NCI-H446 (cell line): ENCODE data around the gene TCF7L1.
"Not testable (repeated sequence)": the region's sequence is repeated elsewhere in the genome, so short reads cannot be mapped to it uniquely, and the experiment has no call there.

Experiments
- DNase-seq, 2 experiments: peaks; one replicate each; lab custom pipeline; 2025; lab: John Stamatoyannopoulos, UW

TCF7L1 gene

DNA sequence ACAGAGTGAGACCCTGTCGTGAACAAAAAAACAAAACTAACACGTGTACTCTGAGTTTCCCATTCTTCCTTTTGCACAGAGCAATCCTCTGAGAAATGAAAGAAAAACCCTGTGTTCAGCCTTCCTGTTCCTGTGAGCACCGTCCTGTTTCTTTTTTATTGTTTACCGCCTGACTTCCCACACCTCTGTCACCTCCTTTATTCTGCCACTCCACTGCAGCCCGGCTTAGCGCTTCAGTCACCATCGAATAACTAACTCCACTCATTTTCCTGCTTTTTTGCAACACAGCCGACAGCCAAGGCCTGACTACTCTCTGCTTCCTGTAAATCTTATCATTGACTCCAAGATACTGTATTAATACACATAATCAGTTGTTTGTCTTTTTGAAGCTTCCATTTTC lies 153.7 kb downstream of the TCF7L1 start:
- DNase-seq, result no peak

DNA sequence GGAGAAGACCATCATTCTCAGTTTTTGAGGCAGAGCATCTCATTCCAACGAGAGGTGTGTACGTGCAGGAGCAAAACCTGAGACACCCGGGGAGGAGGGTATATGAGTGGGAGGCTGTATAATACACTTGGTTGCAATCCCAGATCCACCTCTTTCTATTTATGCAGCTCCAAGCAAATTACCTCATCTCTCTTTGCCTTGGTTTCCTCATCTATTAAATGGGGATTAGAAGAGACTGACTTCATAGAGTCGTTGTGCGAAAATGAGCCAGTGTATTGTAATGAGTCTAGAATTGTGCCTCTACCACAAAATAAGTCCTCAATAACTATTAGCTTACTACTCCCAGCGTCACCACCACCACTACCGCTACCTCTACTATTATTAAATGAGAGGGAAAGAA lies 154.5 kb downstream of the TCF7L1 start:
- DNase-seq, result no peak

DNA sequence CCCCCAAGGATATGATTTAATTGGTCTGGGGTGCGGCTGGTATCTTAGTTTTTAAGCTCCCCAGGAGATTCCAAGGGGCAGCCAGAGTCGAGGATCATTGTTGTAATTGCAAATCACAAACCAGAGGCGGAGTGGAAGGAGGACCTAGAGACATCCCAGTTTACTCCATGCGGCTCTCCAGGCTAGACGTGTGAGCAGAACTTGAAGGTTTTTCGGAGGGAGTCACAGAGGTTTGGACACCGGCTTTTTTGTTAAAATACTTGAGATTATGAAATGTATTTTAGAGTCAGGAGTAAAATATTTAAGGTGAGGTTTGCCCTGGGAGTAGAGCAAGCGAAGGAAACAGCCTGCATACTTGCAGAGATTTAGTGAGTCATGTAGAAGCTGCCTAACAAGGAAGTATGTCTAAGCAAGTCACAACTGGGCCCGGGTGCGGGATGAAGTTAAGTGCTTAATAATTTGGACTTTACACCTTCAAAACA lies 155.1 kb downstream of the TCF7L1 start:
- DNase-seq, result no peak

DNA sequence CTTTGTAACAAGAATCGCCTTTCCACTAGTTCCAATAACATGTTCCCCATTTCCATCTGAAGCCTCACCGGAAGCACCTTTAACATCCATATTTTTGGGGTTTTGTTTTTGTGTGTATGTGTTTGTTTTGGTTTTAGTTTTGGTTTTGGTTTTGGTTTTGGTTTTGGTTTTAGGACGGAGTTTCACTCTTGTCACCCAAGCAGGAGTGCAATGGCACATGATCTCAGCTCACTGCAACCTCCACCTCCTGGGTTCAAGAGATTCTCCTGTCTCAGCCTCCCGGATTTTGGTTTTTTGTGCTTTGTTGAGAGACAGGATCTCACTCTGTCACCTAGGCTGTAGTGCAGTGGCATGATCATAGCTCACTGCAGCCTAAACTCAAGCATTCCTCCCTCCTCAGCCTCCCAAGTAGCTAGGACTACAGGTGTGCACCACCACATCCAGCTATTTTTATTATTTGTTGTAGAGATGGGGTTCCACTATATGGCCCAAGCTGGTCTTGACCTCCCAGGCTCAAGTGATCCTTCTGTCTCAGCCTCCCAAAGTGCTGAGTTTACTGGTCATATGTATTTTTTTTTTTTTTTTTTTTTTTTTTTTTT lies 158.3 kb downstream of the TCF7L1 start:
- DNase-seq, result no peak

DNA sequence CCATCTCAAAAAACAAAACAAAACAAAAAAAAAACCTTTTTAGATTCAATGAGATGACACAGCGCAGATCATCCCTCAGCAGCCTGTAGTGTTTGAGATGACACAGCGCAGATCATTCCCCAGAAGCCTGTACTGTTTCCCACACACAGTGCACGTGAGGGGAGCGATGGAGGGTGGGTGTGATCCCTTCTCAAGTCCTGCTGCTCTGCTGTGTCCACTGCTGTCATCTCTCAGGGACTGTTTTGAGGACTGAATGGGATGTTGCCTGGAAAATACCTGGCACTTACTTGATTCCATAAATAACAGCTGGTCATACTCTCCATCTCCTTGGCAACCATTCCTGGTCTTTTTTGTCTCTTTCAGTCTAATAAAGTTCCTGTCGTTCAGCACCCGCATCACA lies 168.9 kb downstream of the TCF7L1 start:
- no peak for DNase-seq

DNA sequence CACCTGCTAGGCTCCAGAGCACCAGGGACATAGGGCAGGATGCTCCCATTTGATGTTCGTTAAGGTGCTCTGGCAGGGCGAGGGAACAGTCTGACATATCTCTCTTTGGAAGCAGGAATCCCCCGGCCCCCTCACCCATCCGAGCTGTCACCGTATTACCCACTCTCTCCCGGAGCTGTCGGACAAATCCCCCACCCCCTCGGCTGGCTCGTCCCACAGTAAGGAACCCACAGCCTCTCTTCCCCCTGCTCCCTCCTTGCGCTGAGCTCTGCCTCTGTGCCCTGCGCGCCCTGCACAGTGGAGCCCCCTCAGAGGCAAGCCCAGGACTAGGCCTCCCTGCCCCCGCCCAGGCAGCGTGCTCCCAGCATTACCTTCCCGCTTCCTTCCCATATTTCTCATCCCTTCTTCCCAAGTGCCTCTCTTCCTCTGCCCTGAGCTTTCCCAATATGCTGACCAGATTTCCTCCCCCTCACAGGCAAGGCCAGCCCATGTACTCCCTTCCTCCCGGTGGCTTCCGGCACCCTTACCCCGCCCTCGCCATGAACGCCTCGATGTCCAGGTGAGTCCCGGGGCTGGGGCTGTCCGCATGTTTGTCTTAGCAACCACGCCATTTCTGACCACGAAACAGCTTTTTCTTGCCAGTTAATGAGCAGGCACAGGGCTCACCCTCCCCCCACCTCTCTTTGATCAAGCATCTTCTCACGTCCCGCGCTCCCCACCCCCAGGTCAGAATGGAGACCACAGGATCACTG lies 170.8 kb downstream of the TCF7L1 start:
- no peak for DNase-seq

DNA sequence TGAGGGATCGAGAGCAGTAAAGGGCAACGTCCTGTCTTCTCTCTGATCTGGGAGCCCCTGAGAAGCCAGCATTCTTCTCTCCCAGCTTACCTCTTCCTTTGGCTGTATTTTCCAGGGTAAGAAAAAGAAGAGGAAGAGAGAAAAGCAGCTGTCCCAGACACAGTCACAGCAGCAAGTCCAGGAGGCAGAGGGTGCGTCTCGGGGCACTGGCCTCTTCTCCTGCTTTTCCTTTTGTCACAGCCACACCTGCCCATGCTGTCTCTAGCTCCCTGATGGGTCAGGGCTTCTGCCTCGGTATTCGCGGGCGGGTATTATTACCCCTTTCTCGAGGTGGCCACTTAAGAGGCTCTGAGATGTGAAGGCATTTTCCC lies 174.3 kb downstream of the TCF7L1 start:
- DNase-seq, result no peak

DNA sequence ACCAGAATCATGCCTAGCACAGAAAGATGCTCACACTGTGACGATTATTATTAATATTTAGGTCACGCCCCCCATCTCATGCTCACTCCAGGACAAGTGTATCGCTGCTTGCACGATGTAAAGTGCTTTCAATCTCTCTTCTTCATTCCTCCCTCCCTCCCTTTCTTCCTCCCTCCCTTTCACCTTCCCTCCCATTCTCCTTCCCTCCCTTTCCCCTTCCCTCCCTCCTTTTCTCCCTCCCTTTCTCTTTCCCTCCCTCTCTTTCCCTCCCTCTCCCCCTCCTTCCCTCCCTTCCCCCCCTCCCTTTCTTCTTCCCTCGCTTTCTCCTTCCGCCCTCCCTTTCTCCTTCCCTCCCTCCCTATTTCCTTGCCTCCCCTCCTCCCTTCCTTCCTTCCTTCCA lies 175.0 kb downstream of the TCF7L1 start:
- no peak for DNase-seq

DNA sequence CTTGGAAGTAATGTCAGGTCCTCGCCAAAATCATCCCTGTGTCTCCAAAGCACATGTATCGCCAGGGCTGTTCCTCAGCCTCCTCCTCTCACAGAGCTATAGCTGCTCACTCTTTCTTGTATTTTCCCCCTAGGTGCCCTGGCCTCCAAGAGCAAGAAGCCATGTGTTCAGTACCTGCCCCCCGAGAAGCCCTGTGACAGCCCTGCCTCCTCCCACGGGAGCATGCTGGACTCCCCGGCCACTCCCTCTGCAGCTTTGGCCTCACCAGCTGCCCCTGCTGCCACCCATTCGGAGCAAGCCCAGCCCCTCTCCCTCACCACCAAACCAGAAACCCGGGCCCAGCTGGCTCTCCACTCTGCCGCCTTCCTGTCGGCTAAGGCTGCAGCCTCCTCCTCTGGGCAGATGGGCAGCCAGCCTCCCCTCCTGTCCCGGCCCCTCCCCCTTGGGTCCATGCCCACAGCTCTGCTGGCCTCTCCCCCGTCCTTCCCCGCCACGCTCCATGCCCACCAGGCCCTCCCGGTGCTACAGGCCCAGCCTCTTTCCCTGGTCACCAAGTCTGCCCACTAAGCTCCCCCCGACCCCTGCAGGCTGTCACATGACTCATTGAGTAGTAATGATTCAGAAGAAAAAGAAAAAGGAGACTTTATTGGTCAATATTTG lies 175.8 kb downstream of the TCF7L1 start:
- peak; percentile 63 to 90 for DNase-seq

DNA sequence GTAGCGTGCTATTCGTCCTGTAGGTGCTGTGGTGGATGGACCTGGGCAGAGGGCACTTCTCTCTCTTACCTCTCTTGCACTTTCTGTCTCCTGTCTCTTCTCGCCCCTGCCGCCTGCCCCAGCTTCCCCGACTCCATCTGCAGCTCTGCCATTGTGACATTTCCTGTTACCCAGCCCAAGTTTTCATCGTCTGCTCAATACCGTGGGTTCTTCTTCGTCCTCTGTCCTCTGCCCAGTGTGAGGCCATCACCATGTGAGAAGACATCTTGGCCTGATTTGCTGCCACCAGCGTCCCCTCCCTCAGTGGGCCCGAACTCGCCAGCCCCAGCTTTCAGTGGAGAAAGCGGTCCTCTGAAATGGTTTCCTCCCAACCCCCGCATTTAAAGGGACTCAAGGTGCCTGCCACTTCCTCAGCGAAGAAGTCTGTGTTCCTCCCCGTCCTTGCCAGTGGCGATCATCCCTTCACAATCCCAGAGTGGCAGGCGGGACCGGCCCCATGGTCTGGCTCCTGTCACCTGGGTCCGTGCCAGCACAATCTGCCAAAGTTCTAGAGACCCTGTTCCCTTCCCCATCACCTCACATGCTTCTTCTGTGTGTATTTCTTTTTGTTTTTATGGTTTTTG lies 176.6 kb downstream of the TCF7L1 start:
- DNase-seq, result peak in 1 of 2 experiments; percentile 73

DNA sequence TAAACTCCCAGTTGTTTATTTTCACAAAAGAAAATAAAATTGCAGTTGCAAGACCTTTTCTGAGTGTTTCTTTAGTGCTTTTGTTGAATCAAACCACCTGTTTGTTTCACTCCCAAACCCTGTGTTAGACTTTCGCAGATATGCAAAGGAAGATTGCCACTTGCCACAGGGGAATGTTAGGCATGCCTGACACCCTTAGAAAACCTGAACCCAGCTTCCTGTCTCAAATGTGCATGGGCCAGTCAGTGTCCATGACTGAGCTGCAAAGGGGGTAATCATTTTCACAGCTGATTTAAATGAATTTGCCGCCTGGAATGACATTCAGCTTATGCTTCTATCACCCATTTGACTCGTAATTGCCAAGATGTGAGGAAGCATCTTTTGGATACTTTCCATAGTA lies 177.1 kb downstream of the TCF7L1 start:
- no peak for DNase-seq

DNA sequence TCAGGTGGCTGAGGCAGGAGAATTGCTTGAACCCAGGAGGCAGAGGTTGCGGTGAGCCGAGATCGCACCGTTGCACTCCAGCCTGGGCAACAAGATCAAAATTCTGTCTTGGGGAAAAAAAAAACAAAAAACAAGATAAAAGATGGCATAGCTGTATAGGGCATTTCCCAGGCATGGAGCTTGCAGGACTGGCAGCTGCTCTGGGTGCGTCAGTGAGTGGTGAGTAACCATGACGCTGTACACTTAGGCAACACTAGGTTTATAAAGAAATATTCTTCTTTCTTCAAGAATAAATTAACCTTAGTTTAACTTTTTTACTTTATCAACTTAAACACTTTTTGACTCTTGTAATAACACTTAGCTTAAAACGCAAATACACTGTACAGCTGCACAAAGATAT lies 179.2 kb downstream of the TCF7L1 start:
- no peak for DNase-seq

DNA sequence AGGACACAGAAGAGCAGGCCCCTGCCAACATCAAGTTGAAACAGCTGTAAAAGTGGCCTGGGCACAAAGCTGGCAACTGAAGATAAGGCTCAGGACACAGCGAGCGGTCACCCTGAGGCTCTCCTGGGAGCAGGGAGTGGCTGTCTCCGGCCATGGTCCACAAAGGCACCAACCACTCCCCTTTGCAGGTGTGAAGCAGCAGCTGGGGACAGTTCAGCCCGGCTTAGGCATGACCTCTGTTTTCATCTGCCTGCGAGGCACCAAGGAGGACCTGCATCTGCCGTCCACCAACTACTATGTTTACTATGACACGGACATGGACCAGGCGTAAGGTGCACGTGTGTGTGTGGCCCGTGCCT lies 181.7 kb downstream of the TCF7L1 start:
- DNase-seq, result no peak

DNA sequence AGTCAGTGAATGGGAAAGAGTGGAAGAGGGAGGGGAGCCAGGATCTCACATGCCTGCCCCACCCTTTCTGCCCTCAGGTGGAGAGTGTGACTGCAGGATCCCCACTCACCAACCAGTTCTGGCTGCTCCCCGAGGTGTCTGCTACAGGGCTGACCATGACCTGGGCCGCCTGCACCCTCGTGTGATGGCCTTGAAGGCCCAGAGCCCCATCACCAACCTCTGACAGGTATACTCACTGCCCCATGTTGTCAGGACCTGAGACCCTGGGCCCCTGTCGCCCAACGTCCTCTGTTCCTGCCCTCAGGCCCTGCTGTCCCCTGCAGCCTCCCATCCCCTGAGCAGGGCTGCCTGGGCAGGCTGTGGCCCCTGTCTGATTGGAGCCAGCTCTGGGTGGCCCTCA lies 182.7 kb downstream of the TCF7L1 start:
- not testable (repeated sequence) for DNase-seq

DNA sequence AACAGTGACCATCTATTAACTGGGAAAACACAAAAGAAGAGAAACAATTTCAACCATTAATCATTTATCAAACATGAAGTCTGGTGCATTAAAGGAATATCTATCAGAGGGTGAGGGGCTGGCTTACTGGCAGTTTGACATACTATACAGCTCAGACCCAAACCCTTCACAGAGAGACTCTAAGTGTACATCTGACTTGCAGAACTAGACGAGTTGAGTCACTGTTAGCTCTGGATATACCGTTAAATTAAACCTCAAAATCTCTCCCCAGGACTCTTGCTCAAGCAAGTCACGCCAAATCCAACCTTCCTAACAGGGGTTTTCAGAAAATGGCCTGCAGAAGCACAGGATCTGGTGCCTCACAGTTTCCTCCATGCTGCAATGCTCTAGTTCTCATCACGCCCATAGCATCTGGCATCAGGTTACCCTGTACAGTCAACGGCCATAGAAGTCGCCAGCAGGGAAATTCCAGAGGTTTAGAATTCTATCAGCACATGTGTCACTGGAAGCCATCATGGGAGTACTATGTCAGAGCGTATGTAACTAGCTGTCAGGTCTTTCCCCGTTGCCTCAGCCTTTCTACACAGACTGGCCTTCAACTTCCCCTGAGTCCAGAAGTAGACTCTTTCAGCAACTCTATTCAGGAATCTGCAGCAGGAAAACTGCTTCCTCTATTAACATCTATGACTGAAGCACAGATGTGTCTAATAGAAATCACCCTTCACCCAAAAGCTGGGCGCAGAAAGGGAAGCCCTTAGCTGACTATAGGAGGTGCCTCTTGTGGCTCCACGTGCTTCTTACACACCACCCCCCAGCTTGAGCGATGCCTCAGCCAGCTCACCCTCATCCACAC lies 185.3 kb downstream of the TCF7L1 start:
- no peak for DNase-seq

DNA sequence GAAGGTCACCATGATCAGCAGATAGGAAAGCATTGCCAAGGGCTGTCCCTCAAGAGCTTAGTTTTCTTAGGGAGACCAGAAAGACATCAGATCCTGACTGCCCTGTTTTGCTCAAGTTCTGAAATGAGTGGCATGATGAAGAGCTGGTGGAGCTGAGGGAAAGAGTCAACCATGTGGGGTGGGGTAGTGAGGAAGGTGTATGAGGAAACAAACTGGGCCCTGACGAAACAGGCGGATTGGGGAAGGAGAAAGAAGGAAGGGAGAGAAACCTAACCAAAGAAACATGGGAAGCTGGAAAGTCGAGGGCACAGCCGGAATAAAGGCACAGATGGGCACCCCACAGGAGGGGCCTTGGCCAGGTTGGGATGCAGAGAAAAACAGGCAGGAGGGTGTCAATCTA lies 186.6 kb downstream of the TCF7L1 start:
- DNase-seq, result no peak

DNA sequence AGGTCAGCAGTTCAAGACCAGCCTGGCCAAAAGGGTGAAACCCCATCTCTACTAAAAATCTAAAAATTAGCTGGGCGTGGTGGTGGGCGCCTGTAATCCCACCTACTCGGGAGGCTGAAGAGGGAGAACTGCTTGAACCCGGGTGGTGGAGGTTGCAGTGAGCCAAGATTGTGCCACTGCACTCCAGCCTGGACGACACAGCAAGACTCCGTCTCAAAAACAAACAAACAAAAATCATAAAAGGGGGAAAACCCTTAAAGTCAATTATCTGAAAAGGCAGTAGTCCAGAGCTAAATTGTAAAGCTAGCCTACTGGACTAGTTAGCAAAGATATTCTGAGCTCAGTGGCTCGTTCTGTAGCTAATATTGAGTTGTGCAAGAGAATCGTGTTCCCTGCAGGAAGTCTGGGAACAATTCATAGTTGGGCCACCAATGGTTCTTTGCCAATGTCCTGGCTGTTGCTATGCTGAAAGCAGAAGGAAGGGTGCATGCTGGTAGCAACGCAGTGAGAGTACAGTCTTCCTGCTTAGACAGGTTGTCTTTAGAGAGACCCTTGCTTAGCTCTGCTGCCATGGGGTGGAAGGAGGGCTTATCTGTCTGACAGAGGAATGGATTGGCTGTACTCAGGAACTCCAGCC lies 190.3 kb downstream of the TCF7L1 start:
- DNase-seq, result no peak

DNA sequence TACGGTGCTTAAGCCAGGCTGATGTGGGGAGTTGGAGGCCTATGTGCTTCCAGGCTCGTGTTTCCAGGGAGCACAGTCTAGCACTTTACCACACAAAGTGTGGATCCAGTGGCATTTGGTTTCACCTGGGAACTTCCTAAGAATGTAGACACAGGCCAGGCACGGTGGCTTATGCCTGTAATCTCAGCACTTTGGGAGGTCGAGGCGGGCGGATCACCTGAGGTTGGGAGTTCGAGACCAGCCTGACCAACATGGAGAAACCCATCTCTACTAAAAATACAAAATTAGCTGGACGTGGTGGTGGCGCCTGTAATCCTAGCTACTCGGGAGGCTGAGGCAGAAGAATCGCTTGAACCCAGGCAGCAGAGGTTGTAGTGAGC lies 190.8 kb downstream of the TCF7L1 start:
- not testable (repeated sequence) for DNase-seq

DNA sequence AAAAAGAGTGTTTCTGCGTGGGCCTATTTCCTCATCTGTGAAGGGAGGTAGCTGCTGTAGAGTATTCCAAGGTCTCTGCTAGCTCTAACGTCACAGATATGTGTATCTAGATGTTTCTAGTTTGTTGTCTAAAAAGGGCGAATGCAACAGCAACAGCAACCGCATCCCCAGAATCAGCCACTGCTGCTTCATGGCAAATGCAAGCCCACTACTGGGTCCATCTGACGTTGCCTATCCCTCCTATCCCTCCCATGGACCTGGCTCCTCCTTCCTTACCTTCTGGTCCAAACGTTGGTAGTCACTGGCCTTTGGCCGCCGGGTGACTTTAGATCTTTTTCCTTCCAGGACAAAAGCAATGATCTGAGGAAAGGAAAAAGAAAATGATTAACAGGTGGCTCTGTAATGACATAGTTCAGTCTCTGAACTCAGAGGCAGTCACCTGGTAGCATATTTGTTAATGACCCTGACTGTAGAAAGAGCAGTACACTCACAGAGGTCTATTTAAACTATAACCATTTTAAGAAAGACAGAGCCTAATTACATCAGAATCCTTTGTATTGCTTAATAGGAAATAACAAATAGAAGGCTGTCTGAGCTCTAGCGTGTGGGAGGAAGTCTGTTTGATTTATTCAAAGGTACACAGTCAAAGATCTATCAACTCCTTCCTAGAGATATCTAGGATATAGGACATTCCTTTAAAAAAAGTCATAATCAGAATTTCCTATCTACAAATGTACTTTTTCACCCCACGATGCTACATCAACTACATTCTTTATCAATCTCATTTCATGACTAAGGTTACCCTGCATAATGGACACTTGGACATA lies 191.7 kb downstream of the TCF7L1 start:
- no peak for DNase-seq

DNA sequence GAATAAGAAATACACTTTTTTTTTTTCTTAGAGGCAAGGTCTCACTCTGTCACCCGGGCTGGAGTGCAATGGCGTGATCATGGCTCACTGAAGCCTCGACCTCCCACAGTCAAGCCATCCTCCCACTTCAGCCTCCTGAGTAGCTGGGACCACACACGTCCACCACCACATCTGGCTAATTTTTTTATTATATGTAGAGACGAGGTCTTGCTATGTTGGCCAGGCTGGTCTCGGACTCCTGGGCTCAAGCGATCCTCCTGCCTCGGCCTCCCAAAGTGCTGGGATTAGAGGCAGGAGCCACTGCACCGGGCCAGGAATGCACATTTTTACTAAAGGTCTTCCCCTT lies 192.2 kb downstream of the TCF7L1 start:
- no peak for DNase-seq
